ENCODE data around the gene OR10A6. TPM values are rescaled to one million over a fixed set of nuclear protein-coding genes. Genes with fewer than 3 reads are reported as not detected.

The OR10A6 gene, protein sequence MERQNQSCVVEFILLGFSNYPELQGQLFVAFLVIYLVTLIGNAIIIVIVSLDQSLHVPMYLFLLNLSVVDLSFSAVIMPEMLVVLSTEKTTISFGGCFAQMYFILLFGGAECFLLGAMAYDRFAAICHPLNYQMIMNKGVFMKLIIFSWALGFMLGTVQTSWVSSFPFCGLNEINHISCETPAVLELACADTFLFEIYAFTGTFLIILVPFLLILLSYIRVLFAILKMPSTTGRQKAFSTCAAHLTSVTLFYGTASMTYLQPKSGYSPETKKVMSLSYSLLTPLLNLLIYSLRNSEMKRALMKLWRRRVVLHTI
- not detected in 2 replicates for total RNA-seq

DNA sequence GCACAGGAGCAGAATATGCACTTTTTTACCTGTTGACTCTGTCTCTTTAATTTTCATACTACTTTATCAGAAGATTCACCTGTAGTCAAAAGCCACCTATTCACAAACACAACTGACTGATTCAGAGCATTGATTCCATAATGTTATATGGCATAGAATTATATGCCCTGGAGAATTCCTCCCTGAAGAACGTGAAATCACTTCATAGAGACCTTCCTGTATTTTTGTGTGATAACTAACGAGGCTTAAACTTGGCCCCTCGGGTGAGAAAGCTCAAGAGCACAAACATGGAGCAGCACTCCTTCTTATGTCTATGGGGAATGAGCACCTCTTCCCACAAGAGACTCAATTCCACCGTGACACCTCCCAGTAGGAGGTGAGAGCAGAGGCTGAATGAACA lies at the start of gene OR10A6:
Gene OR10A6 (minus strand): TSS at position 101 of the 400 bp plus-strand sequence. CDS start 2,606 bp downstream, outside the sequence.
- Mint-ChIP-seq H3K27me3 (ENCODE audit: insufficient read depth) (peaks cover 5% of the 10 kb centered on the region), H3K36me3 (ENCODE audit: low read depth) (no peaks in the 10 kb centered on the region), H3K27ac (no peak within 1 kb of the TSS), H3K4me1 (ENCODE audit: low read depth) (no peaks in the 10 kb centered on the region), H3K4me3 (no peak within 1 kb of the TSS), H3K9me3 (no peaks in the 10 kb centered on the region)
- no peak for DNase-seq (ENCODE audit: low spot score)
- intact Hi-C loops (cut with micrococcal nuclease) = no loop called here

DNA sequence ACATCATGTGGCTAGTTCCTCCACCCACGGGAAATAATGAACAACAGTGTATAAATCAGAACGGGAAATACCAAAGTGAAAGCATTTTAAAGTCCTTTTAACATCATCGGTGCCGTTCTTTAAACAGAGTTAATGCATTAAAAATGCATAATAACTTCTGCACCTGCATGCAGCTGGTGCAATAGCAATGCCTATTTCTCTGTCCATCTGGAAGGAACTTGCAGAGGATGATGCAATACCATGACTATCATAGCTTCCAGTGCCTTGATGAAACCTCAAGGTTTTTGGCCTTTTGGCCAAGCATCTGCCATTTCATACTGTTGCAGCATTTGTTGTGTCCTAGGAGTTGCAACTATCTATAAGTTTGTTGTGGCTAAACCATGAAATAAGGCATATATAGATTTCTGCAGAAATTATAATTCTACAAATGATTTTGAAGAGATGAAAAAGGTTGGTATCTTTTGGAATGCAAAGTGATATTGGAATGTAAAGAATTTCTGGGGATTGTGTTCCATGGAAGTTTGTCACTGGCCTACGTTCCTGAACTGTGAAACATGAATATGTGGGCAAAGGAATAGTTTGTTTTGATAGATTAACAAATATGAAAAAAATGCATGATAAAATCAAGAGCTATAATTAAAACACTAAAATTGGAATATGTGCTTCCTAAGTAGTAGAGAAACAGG lies 46.3 kb upstream of the OR10A6 start:
- intact Hi-C loops (cut with micrococcal nuclease) = no loop called here
- Mint-ChIP-seq H3K4me3 (no peak overlapping the region), H3K27ac (no peak overlapping the region), H3K27me3 (ENCODE audit: insufficient read depth) (no peaks in the 10 kb centered on the region), H3K4me1 (ENCODE audit: low read depth) (no peaks in the 10 kb centered on the region), H3K9me3 (no peaks in the 10 kb centered on the region), H3K36me3 (ENCODE audit: low read depth) (no peaks in the 10 kb centered on the region)
- no peak for DNase-seq (ENCODE audit: low spot score)

DNA sequence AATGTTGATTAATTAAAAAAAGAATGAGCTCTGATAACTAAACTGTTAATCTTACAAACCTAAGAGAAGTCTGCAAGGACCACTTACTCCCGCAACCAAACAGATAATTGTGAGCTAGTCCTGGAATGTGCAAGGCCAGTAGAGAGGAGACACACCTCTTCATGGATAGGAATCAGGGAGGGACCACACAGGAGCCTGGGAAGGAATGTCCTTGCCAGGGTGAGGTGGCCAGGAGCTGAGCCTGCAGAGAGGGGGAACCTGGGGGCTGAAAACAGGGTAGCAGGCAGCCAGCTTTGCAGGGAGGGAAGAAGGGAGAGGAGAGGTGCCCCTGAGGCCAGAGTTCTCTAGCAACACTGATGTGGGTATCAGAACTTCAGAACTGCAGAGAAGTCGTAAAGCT lies 43.6 kb upstream of the OR10A6 start:
- DNase-seq (ENCODE audit: low spot score) = no peak
- Mint-ChIP-seq H3K4me1 (ENCODE audit: low read depth) (no peaks in the 10 kb centered on the region), H3K9me3 (no peaks in the 10 kb centered on the region), H3K27me3 (ENCODE audit: insufficient read depth) (peaks cover 2% of the 10 kb centered on the region), H3K27ac (no peak overlapping the region), H3K4me3 (no peak overlapping the region), H3K36me3 (ENCODE audit: low read depth) (no peaks in the 10 kb centered on the region)
- intact Hi-C loops (cut with micrococcal nuclease) = no loop called here

DNA sequence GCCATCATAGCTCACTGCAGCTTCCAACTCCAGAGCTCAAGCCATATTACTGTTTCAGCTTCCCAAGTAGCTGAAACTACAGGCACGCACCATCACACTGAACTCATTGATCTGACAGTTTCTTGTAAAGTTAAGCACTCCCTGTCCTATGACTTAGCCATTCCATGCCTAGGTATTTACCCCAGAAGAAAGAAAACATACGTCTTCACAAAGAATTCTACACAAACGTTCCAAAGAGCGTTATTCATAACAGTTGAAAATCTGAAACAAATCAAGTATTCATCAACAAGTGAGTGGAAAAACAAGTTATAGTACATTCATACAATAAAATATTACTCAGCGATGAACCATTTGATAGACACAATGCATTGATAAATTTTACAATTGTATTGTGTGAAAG lies 41.9 kb upstream of the OR10A6 start:
- DNase-seq (ENCODE audit: low spot score) = no peak
- Mint-ChIP-seq H3K27ac (no peak overlapping the region), H3K9me3 (no peaks in the 10 kb centered on the region), H3K27me3 (ENCODE audit: insufficient read depth) (peaks cover 4% of the 10 kb centered on the region), H3K4me1 (ENCODE audit: low read depth) (no peaks in the 10 kb centered on the region), H3K36me3 (ENCODE audit: low read depth) (no peaks in the 10 kb centered on the region), H3K4me3 (no peak overlapping the region)
- intact Hi-C loops (cut with micrococcal nuclease) = no loop called here

DNA sequence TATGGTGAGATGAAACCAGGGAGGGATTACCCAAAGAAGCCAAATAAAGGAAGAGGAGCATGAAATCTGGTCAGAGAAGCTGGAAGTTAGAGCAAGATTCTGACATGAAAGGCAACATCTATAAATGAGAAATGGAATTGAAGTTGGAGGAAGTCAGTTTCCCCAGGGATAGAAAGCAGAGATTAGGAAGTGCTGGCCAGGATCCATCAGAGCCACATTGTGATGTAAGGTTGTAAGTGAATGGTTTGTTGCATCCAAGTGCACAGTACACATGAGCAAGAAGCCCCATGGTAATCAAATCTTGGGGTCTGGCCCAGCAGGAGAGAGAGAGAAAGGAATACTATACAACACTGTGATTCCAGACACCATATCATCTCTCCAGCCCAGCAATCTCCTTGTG lies 40.8 kb upstream of the OR10A6 start:
- no peaks in the 10 kb centered on the region for H3K9me3 Mint-ChIP-seq
- intact Hi-C loops (cut with micrococcal nuclease) = no loop called here
- no peaks in the 10 kb centered on the region for H3K4me1 Mint-ChIP-seq (ENCODE audit: low read depth)
- H3K36me3 Mint-ChIP-seq (ENCODE audit: low read depth) = no peaks in the 10 kb centered on the region
- peaks cover 4% of the 10 kb centered on the region for H3K27me3 Mint-ChIP-seq (ENCODE audit: insufficient read depth)
- no peak overlapping the region for H3K4me3 Mint-ChIP-seq
- no peak for DNase-seq (ENCODE audit: low spot score)
- H3K27ac Mint-ChIP-seq = no peak overlapping the region

DNA sequence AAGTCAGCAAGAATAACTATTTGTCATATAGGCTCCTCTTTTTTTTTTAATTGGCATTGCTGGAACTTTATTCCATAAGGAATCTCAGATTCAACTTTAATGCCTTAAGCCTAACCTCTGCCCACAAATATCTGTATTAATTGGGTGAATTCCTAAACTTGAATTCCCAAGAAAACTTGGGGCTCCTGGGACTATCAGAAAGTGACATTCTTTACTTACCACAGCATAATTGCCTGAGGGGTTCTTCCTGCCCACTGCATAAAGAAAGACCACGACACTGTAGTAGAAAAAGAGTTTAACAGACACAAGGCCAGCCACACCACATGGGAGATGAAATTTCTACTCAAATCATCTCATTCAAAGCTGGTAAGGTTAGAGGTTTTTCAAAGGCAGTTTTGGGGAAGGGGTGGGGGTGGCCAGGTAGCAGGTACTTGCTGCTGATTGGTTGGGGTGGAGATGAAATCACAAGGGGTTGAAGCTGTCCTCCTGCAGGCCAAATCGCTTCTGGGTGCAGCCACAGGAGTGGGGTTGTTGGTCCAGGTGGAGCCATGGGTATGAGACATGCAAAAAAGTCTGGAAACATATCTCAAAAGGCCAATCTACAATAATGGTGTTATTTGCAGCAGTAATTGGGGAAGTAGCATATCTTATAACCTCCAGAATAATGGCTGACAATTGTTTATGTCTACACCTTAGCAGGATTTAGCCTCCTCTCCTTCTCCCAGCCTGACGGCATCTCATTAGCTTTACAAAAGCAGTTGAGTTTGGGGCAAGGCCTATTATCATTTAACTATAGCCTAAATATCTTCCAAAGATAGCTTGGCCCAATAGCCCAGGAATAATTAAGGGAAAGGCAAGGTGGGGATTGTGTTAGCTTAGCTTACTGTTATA lies 38.9 kb upstream of the OR10A6 start:
- H3K4me3 Mint-ChIP-seq = no peak overlapping the region
- intact Hi-C loops (cut with micrococcal nuclease) = no loop called here
- no peak overlapping the region for H3K27ac Mint-ChIP-seq
- no peaks in the 10 kb centered on the region for H3K36me3 Mint-ChIP-seq (ENCODE audit: low read depth)
- no peak for DNase-seq (ENCODE audit: low spot score)
- H3K27me3 Mint-ChIP-seq (ENCODE audit: insufficient read depth) = peaks cover 6% of the 10 kb centered on the region
- no peaks in the 10 kb centered on the region for H3K4me1 Mint-ChIP-seq (ENCODE audit: low read depth)
- H3K9me3 Mint-ChIP-seq = no peaks in the 10 kb centered on the region

DNA sequence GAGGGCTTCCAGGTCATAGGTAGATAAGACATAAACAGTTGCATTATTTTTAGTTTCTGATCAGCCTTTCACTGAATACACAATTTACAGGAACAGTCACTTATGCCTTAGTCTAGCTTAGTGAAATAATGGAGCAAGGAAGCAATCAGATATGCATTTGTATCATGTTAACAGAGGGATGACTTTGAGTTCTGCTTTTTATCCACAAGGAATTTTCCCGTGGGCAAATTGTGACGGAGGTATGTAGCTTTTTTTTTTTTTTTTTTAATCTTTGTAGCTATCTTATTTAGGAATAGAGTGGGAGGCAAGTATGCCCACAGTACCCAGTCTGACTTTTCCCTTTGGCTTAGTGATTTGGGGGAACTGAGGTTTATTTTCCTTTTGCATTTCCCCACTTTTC lies 37.6 kb upstream of the OR10A6 start:
- no peaks in the 10 kb centered on the region for H3K4me1 Mint-ChIP-seq (ENCODE audit: low read depth)
- H3K27ac Mint-ChIP-seq = no peak overlapping the region
- no peaks in the 10 kb centered on the region for H3K36me3 Mint-ChIP-seq (ENCODE audit: low read depth)
- H3K4me3 Mint-ChIP-seq = no peak overlapping the region
- intact Hi-C loops (cut with micrococcal nuclease) = no loop called here
- no peak for DNase-seq (ENCODE audit: low spot score)
- peaks cover 6% of the 10 kb centered on the region for H3K27me3 Mint-ChIP-seq (ENCODE audit: insufficient read depth)
- H3K9me3 Mint-ChIP-seq = no peaks in the 10 kb centered on the region

DNA sequence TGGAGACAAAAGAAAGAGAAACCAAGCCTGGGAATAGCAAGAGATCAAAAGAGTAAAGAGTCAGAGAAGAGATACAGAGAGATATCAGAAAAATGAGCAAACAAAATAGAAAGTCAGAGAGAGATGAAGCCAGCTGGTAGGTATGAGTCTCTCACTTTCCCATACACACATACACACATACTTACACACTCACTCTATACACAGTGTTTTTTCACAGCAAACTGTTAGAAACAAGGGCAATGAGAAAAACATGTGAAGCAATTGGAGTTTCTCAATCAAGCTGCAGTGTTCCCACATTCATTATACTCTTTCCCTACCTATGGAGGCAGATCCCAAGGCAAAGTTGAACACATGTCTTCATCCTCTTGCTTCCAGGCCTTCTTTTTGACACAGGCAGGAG lies 36.8 kb upstream of the OR10A6 start:
- Mint-ChIP-seq H3K4me3 (no peak overlapping the region), H3K4me1 (ENCODE audit: low read depth) (no peaks in the 10 kb centered on the region), H3K27me3 (ENCODE audit: insufficient read depth) (peaks cover 6% of the 10 kb centered on the region), H3K27ac (no peak overlapping the region), H3K36me3 (ENCODE audit: low read depth) (no peaks in the 10 kb centered on the region), H3K9me3 (no peaks in the 10 kb centered on the region)
- no peak for DNase-seq (ENCODE audit: low spot score)
- intact Hi-C loops (cut with micrococcal nuclease) = no loop called here

DNA sequence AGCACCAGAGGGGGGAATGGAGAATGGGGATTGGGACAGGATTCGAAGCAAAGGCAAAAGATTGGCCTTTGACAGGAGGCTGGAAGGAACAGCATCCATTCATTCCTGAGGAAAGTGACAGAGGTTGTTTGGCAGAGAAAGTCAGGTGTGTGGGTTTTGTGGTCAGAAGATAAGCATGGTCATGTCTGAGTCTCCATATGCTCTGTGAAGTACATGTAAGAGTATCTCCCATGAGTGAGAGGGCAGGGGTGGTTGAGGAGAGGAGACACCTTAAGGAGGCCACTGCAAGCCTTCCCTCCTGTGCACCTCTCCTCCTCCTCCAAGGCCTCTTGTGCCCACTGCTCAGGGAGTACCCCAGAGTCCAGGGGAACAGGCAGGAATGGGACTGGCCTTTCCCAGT lies 36.0 kb upstream of the OR10A6 start:
- Mint-ChIP-seq H3K9me3 (no peaks in the 10 kb centered on the region), H3K4me1 (ENCODE audit: low read depth) (no peaks in the 10 kb centered on the region), H3K27me3 (ENCODE audit: insufficient read depth) (peaks cover 6% of the 10 kb centered on the region), H3K36me3 (ENCODE audit: low read depth) (no peaks in the 10 kb centered on the region), H3K27ac (no peak overlapping the region), H3K4me3 (no peak overlapping the region)
- DNase-seq (ENCODE audit: low spot score) = no peak
- intact Hi-C loops (cut with micrococcal nuclease) = no loop called here

DNA sequence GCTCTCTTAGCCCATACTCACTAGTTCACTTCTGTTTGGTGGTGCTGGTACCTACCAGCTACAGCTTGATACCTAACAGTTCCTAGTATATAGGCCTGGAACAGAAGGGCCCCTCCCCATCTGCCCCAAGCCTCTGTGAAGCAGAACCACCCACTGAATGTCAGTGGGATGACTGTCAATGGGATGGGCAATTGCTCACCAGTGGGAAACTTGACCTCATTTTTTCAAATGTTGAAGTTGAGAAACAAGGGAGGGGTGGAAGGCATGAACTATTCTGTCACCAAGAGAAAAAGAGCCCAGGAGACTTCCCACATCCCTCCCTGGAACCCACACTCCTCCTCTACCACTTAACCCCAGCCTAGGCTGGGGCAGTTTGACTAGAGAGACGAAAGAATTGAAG lies 34.3 kb upstream of the OR10A6 start, which contains the start of gene NLRP10:
Gene NLRP10 (minus strand): TSS at position 62 of the 400 bp plus-strand sequence. CDS start 1,952 bp downstream, outside the sequence.
- H3K27me3 Mint-ChIP-seq (ENCODE audit: insufficient read depth) = peaks cover 3% of the 10 kb centered on the region
- H3K36me3 Mint-ChIP-seq (ENCODE audit: low read depth) = no peaks in the 10 kb centered on the region
- no peak within 1 kb of the TSS for H3K27ac Mint-ChIP-seq
- no peaks in the 10 kb centered on the region for H3K4me1 Mint-ChIP-seq (ENCODE audit: low read depth)
- H3K9me3 Mint-ChIP-seq = no peaks in the 10 kb centered on the region
- intact Hi-C loops (cut with micrococcal nuclease) = no loop called here
- DNase-seq (ENCODE audit: low spot score) = no peak
- H3K4me3 Mint-ChIP-seq = no peak within 1 kb of the TSS

DNA sequence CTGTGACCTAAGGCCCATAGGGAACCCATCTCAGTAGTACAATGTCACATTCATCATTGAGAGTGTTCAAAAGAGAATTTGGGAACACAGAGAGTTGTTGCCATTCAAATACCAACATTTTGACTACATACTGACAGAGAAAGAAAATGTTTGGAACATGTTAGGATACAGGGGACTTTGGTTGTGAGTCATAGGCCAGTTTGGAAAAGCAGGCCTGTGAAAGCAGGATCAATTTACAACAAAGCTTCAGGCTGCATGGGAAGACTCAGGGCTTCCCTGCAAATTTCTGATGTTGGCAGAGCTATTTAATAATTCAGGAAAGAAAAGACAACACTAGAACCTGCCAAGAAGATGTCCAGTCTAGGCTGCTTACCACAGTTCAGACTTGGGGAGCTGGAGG lies 33.8 kb upstream of the OR10A6 start:
- no peak for DNase-seq (ENCODE audit: low spot score)
- no peaks in the 10 kb centered on the region for H3K9me3 Mint-ChIP-seq
- H3K4me3 Mint-ChIP-seq = no peak overlapping the region
- peaks cover 3% of the 10 kb centered on the region for H3K27me3 Mint-ChIP-seq (ENCODE audit: insufficient read depth)
- intact Hi-C loops (cut with micrococcal nuclease) = no loop called here
- no peak overlapping the region for H3K27ac Mint-ChIP-seq
- no peaks in the 10 kb centered on the region for H3K36me3 Mint-ChIP-seq (ENCODE audit: low read depth)
- H3K4me1 Mint-ChIP-seq (ENCODE audit: low read depth) = no peaks in the 10 kb centered on the region

DNA sequence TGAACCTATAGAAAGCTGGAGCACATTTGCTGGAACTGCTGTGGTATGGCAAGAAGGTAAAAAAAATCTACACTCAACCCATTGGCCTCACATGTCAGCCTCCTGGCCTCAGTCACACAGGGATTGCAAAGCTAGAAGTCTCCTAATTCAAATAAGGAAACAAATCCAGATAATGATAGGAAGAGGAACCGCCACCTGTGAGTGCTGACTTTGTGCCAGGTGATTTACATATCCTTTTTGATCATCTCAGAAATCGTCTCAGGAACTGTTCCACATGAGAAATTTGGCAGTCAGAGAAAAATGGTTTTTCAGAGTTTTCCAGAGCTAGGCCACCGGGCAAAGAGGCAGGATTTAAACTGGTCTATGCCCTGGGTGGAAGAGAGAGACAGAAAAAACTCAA lies 33.2 kb upstream of the OR10A6 start:
- DNase-seq (ENCODE audit: low spot score) = no peak
- Mint-ChIP-seq H3K36me3 (ENCODE audit: low read depth) (no peaks in the 10 kb centered on the region), H3K9me3 (no peaks in the 10 kb centered on the region), H3K4me1 (ENCODE audit: low read depth) (no peaks in the 10 kb centered on the region), H3K27me3 (ENCODE audit: insufficient read depth) (peaks cover 2% of the 10 kb centered on the region), H3K4me3 (no peak overlapping the region), H3K27ac (no peak overlapping the region)
- intact Hi-C loops (cut with micrococcal nuclease) = no loop called here

DNA sequence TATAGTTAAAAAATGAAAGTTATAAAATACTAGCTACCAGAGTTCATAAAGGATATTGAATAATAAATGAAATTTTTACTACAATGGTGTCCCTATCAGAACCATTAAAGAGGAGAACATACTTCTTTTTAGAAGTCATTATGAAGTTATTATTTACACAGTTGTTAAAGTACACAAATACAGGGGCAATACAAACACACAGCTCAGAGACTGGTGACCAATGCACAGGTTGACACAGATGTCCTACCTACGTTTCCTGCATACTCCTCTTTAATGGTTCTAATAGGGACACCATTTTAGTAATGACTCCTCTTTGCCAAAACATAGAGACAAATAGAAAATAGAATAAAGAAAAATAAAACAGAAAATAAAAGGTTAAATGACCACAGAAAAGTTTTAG lies 24.1 kb upstream of the OR10A6 start:
- intact Hi-C loops (cut with micrococcal nuclease) = no loop called here
- no peaks in the 10 kb centered on the region for H3K9me3 Mint-ChIP-seq
- no peaks in the 10 kb centered on the region for H3K36me3 Mint-ChIP-seq (ENCODE audit: low read depth)
- no peak overlapping the region for H3K4me3 Mint-ChIP-seq
- no peaks in the 10 kb centered on the region for H3K4me1 Mint-ChIP-seq (ENCODE audit: low read depth)
- H3K27ac Mint-ChIP-seq = no peak overlapping the region
- no peak for DNase-seq (ENCODE audit: low spot score)
- H3K27me3 Mint-ChIP-seq (ENCODE audit: insufficient read depth) = peaks cover 4% of the 10 kb centered on the region

Measured in activated T-helper 1 cell treated with anti-CD3 and anti-CD28 coated beads, Interleukin-12 subunit alpha, Interleukin-12 subunit beta, Interleukin-2, Interleukin-4 antibody, amounts not matched to agents 30 ng/mL and 10 ng/mL and 1 ng/mL, durations not matched to agents 14 hours and 24 hours and 36 hours (primary cell).